LoVo (cell line): ENCODE measurements around the gene TBXT.

Experiments used
- DNase-seq: peaks from one replicate; pipeline ENCODE4 v3.0.0-alpha.2; 2016; ENCODE audit warnings: low spot score

The TBXT gene

GRCh38 chr6:166112580-166112979, 55.1 kb downstream of the TBXT start:
- DNase-seq = peak; percentile 53

GRCh38 chr6:166109608-166110007, 58.0 kb downstream of the TBXT start:
- DNase-seq = no peak
